Glomerular visceral epithelial cell (primary cell): ENCODE results near the gene PEX3.
A peak's percentile ranks its signal among the peaks of the same experiment; 100 is the strongest.
"Not testable (repeated sequence)": the region's sequence is repeated elsewhere in the genome, so short reads cannot be mapped to it uniquely, and the experiment has no call there.

ENCODE experiments used
- DNase-seq: peaks from one replicate; pipeline ENCODE4 v3.0.0-alpha.2; 2016; ENCODE audit errors: extremely low spot score

PEX3 gene

GRCh38 chr6:143447865-143448264 is 2.7 kb upstream of the PEX3 start:
- DNase-seq = not testable (repeated sequence)

- no peak for DNase-seq
Measured at GRCh38 chr6:143449082-143449713, 1.4 kb upstream of the PEX3 start.

GRCh38 chr6:143449714-143450452 is 722 bp upstream of the PEX3 start:
- DNase-seq = peak; percentile 42

- DNase-seq = no peak
Measured at GRCh38 chr6:143451531-143451930, 926 bp downstream of the PEX3 start.

- peak; percentile 28 for DNase-seq
Measured at GRCh38 chr6:143457563-143458359, 7.2 kb downstream of the PEX3 start.

GRCh38 chr6:143465546-143465945 is 14.9 kb downstream of the PEX3 start:
- DNase-seq = no peak

GRCh38 chr6:143468026-143468425 is 17.4 kb downstream of the PEX3 start:
- no peak for DNase-seq

GRCh38 chr6:143468823-143469222 is 18.2 kb downstream of the PEX3 start:
- DNase-seq = not testable (repeated sequence)

- no peak for DNase-seq
Measured at GRCh38 chr6:143471822-143472221, 21.2 kb downstream of the PEX3 start.

GRCh38 chr6:143476545-143476944 is 25.9 kb downstream of the PEX3 start:
- no peak for DNase-seq

GRCh38 chr6:143478479-143479062 is 28.0 kb downstream of the PEX3 start:
- DNase-seq = no peak

- DNase-seq = no peak
Measured at GRCh38 chr6:143482593-143482992, 32.0 kb downstream of the PEX3 start.

GRCh38 chr6:143485967-143486366 is 35.4 kb downstream of the PEX3 start:
- no peak for DNase-seq

- DNase-seq = no peak
Measured at GRCh38 chr6:143486752-143487151, 36.1 kb downstream of the PEX3 start.

- DNase-seq = no peak
Measured at GRCh38 chr6:143490244-143490643, 39.6 kb downstream of the PEX3 start.

- DNase-seq = no peak
Measured at GRCh38 chr6:143490775-143491174, 40.2 kb downstream of the PEX3 start.

GRCh38 chr6:143496974-143497373 is 46.4 kb downstream of the PEX3 start:
- no peak for DNase-seq

GRCh38 chr6:143498428-143498827 is 47.8 kb downstream of the PEX3 start:
- DNase-seq = no peak

GRCh38 chr6:143501851-143502250 is 51.2 kb downstream of the PEX3 start:
- no peak for DNase-seq

GRCh38 chr6:143504369-143504768 is 53.8 kb downstream of the PEX3 start:
- no peak for DNase-seq

GRCh38 chr6:143505111-143505510 is 54.5 kb downstream of the PEX3 start:
- DNase-seq = no peak

GRCh38 chr6:143505537-143505936 is 54.9 kb downstream of the PEX3 start:
- DNase-seq = no peak
